Calu3 (cell line): ENCODE measurements around the gene C22orf39. TPM values are rescaled to one million over a fixed set of nuclear protein-coding genes. Genes with fewer than 3 reads are reported as not detected.

Source experiments
- BruUV-seq: library from RNA; stranded (reverse); fragments of 400-500 nt; replicated peaks from 2 replicates; lab custom pipeline; 2021; lab: Mats Ljungman, UMichigan
- CTCF ChIA-PET: fragments of 300-600 bp; sonication (Branson Sonifier 250); formaldehyde crosslinking; loops from one replicate; lab custom pipeline; 2022; ENCODE audit warnings: antibody characterized with exemption; lab: Charles Lee
- DNase-seq: peaks from one replicate; pipeline ENCODE4 v3.0.0; 2022
- H3K27ac Mint-ChIP-seq: one replicate; pipeline ENCODE4 v1.8.0; 2022; ENCODE audit warnings: mixed read lengths; ENCODE audit not compliant: unreplicated experiment
- H3K27me3 Mint-ChIP-seq: one replicate; pipeline ENCODE4 v1.8.0; 2022; ENCODE audit warnings: mixed read lengths; ENCODE audit not compliant: unreplicated experiment
- H3K36me3 Mint-ChIP-seq: one replicate; pipeline ENCODE4 v1.8.0; 2022; ENCODE audit warnings: mild to moderate bottlenecking, moderate library complexity, mixed read lengths; ENCODE audit not compliant: insufficient read depth, unreplicated experiment
- H3K4me1 Mint-ChIP-seq: one replicate; pipeline ENCODE4 v1.8.0; 2022; ENCODE audit warnings: mild to moderate bottlenecking, low read depth, mixed read lengths; ENCODE audit not compliant: unreplicated experiment
- H3K4me3 Mint-ChIP-seq: one replicate; pipeline ENCODE4 v1.8.0; 2022; ENCODE audit warnings: mild to moderate bottlenecking, low read depth, moderate library complexity, mixed read lengths; ENCODE audit not compliant: unreplicated experiment
- H3K9me3 Mint-ChIP-seq: one replicate; pipeline ENCODE4 v1.8.0; 2022; ENCODE audit warnings: low read depth, mixed read lengths; ENCODE audit not compliant: unreplicated experiment
- CTCF ChIP-seq: fragments of 200-600 bp; IDR thresholded peaks from one replicate; pipeline ENCODE4 v1.8.0; 2022; ENCODE audit warnings: antibody characterized with exemption; ENCODE audit not compliant: unreplicated experiment
- intact Hi-C: fragments of 100-400 bp; cut with micrococcal nuclease; formaldehyde crosslinking; loops from one replicate; pipeline ENCODE4 v1.10.0; 2022; ENCODE audit not compliant: unreplicated experiment
- total RNA-seq: library from RNA; stranded (reverse); gene quantifications from 2 replicates; pipeline ENCODE4 v1.2.3, GENCODE V29; 2022

Gene C22orf39
- total RNA-seq, 1 experiment from 2014 or later = 15.7 TPM

- intact Hi-C loops = no loop called here
- Mint-ChIP-seq H3K36me3 (no peaks in the 10 kb centered on the region), H3K9me3 (no peaks in the 10 kb centered on the region), H3K27me3 (no peaks in the 10 kb centered on the region), H3K4me3 (no peak overlapping the region), H3K27ac (no peak overlapping the region), H3K4me1 (peaks cover 22% of the 10 kb centered on the region)
- BruUV-seq = no TSS peak
- no peak for DNase-seq
- CTCF ChIA-PET = no interaction called here
- TF ChIP-seq CTCF = no peak
Measured at GRCh38 chr22:19419464-19420178, 27.9 kb downstream of the C22orf39 start.

- Mint-ChIP-seq H3K4me1 (peaks cover 26% of the 10 kb centered on the region), H3K27ac (no peak overlapping the region)
Measured at GRCh38 chr22:19419086-19419463, 28.4 kb downstream of the C22orf39 start.

GRCh38 chr22:19412923-19413322 is 34.6 kb downstream of the C22orf39 start:
- Mint-ChIP-seq H3K27ac (no peak overlapping the region), H3K27me3 (no peaks in the 10 kb centered on the region), H3K4me3 (no peak overlapping the region), H3K9me3 (no peaks in the 10 kb centered on the region), H3K36me3 (peaks cover 11% of the 10 kb centered on the region), H3K4me1 (peaks cover 17% of the 10 kb centered on the region)
- DNase-seq = no peak
- no peak for TF ChIP-seq CTCF
- BruUV-seq = no TSS peak
- CTCF ChIA-PET = no interaction called here
- intact Hi-C loops = no loop called here

More at GRCh38 chr22:19419086-19419463, 28.4 kb downstream of the C22orf39 start:
- Mint-ChIP-seq H3K9me3 (no peaks in the 10 kb centered on the region), H3K27me3 (no peaks in the 10 kb centered on the region), H3K4me3 (no peak overlapping the region), H3K36me3 (no peaks in the 10 kb centered on the region)
- TF ChIP-seq CTCF = no peak
- BruUV-seq = no TSS peak
- DNase-seq = no peak
- CTCF ChIA-PET = no interaction called here
- intact Hi-C loops = no loop called here

- no peaks in the 10 kb centered on the region for H3K27me3 Mint-ChIP-seq
- CTCF ChIA-PET = no interaction called here
- H3K36me3 Mint-ChIP-seq = peaks cover 12% of the 10 kb centered on the region
- no peak for TF ChIP-seq CTCF
- no peak overlapping the region for H3K4me3 Mint-ChIP-seq
- no peaks in the 10 kb centered on the region for H3K9me3 Mint-ChIP-seq
- no peak overlapping the region for H3K27ac Mint-ChIP-seq
- no TSS peak for BruUV-seq
- peaks cover 17% of the 10 kb centered on the region for H3K4me1 Mint-ChIP-seq
- intact Hi-C loops = no loop called here
- DNase-seq = no peak
Measured at GRCh38 chr22:19412478-19412877, 35.0 kb downstream of the C22orf39 start.
